Activated CD4-positive, alpha-beta T cell treated with anti-CD3 and anti-CD28 coated beads for 48 hours (primary cell): Measurements from ENCODE around the gene ATP2C2.
"Not testable (repeated sequence)": the region's sequence is repeated elsewhere in the genome, so short reads cannot be mapped to it uniquely, and the experiment has no call there.

Experiments
- DNase-seq: peaks from one replicate; pipeline ENCODE4 v3.0.0-alpha.2; 2020

Gene ATP2C2

DNA sequence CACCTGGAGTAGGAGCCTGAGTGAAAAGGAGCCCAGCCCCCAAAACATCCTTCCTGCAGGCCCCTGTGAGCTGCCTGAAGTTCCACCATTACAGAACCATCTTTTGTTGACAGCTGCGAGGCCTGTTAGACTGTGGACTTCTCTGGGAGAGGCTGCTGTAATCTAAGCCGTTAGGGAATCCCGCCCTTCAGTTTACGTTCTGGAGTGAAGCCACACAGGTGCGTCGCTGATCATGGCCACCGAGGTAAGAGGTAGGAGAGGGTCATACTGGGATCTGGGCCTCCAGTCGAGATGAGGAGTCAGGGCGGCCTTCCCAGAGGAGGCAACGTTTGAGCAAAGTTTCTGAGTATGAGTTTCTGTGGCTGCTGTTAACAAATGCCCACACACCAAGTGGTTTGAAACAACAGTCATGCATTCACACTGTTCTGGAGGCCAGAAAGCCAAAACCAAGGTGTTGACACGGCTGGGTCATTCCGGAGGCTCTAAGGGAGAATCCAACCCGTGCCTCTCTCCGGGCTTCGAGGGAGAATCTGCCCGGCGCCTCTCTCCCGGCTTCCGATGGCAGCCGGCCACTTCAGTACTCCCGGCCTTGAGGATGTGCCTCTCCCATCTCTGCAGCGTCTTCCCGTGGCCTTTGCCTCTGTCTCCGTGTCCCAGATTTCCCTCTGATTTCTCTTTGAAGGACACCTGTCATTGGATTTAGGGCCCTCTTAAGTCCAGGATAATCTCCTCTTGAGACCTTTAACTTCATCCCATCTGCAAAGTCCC, 26.6 kb upstream of the ATP2C2 start:
- DNase-seq = no peak

DNA sequence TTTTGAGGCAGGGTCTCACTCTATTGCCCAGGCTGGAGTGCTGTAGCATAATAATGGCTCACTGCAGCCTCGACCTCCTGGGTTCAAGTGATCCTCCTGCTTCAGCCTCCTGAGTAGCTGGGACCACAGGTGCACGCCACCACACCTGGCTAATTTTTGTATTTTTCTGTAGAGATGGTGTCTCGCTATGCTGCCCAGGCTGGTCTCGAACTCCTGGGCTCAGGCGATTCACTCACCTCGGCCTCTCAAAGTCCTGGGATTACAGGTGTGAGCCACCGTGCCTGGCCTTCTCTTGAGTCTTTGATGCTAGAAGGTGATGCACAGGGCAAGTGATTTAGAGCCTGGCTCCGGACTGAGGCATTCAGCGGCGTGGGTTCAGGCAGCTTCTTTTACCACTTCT, 24.5 kb upstream of the ATP2C2 start:
- DNase-seq = not testable (repeated sequence)

DNA sequence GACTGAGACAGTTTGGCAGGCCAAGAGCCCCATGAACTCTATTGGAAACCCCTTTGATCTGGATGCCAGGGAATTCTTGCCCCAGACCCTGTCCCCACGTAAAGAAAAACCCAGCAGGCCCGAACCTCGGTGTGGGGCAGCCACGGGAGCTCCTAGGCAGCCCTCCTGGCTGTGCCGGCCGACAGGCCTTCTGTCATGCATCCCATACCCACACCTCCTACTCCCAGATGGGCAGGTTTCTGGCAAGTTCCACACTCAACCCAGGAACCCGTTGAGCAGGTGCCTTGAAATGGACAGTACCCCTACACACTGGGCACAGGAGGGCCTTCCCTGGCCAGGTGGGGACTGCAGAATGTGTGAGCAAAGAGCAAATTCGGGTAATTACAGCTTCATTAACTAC, 23.6 kb upstream of the ATP2C2 start:
- no peak for DNase-seq

DNA sequence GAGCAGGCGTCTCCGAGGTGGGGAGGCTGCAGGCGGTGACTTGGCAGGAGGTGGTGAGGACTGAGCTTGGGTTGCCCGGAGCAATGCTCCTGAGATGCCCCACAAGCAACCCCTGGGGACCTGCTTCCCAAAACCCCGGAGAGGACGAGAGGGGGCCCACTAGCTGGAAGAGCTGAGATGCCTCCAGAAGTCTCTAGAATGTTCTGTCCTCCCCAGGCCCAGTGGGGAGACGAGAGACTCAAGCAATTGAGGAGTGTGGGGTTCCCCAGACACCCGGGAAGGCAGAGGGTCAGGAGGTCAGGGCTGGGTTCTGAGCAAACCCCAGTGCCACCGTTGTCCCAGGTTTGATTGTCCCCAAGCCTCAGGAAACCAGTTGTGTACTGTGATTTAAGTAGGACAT, 21.2 kb upstream of the ATP2C2 start:
- DNase-seq = no peak

DNA sequence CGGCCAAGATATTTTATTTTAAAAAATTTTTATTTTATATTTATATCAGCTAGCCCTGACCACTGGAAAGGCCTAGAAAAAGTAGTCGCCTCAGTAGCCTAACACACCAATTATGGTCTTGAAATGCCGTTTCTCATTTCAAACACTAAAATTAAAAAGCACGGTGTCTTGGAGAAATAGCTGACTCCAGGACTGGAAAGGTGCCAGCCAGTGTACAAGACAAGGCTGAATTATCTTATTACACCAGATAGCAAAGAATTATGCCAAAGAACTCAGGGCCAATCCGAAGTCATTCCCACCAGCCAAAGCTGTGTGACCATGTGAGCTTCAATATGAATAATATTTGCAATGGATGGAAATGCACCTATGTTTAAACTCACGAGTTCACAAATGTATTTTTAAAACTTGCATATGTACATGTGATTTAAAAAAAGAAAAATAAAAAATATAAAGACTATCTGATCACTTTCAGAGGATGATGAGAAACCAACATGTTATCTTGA, 19.9 kb upstream of the ATP2C2 start:
- no peak for DNase-seq

DNA sequence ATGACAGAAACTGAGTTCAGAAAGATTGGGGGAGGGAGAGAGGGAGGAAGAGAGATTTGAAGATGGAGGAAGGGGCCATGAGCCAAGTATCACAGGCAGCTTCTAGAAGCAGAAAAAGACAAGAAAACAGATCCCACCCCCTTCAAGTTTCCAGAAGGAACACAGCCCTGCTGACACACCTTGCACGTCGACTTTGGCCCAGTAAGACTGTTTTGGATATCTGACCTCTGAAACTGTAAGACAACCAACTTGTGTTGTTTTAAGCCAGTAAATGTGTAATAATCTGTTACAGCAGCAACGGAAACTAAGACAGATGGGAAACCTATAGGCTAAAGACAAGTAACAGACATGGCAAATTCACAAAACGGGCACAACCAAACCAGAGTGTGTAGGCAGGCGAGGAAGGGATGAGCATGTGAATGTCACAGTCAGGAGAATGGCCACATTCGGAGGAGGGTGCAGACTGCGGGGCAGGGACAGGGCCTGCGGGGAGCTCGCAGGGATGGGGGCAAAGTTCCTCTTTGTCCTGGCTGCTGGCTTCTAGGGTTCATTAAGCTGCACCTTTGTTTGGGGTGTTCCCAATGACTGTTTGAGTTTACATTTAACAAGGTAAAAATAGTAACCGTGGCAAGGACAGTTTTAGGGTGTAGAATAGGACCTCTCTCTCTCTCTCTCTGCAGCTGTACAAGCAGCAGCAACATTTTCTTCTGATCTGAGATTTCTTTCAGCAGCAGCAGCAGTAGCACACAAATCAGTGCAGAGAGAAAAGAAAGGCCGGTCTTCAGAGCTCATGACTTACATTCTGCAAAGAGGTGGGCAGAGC, 18.3 kb upstream of the ATP2C2 start:
- no peak for DNase-seq

DNA sequence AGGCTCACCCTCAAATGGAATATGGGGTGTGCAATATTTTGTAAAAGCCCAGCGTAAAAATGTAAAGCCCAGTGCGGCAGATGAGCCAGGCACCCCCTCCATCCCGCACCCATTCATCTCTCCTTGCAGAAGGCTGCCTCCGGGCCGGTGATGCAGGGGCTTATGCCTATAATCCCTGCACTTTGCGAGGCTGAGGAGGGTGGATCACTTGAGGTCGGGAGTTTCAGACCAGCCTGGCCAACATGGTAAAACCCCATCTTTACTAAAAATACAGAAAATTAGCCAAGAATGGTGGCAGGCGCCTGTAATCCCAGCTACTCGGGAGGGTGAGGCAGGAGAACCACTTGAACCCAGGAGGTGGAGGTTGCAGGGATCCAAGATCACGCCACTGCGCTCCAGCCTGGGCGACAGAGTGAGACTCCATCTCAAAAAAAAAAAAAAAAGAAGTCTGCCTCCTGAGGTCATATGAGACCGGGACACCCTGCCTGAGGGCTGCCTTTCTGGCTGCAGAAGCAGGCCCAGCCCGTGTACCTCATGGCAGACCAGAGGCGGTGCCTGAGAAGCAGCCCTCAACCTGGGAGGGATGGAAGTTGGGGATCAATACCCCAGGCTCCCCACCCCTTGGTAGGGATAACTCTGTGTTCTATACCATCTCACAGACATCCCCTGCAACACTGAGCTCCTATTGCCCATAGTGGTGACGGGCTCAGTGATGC, 17.5 kb upstream of the ATP2C2 start:
- DNase-seq = no peak

DNA sequence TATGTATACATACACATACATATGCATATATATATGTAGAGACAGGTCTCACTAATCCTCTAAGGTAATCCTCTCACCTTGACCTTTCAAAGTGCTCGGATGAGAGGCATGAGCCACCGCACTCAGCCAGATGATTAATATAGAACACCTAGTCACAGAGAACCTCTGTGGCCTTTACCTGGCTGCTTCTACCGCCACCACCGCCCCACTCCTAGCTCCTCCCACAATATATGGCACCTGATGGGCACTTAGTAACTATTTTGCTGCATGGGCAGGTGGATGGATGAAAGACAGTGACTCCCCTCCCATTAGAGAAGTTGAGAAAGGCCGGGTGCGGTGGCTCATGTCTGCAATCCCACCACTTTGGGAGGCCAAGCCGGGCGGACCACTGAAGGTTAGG, 16.7 kb upstream of the ATP2C2 start:
- DNase-seq = no peak

DNA sequence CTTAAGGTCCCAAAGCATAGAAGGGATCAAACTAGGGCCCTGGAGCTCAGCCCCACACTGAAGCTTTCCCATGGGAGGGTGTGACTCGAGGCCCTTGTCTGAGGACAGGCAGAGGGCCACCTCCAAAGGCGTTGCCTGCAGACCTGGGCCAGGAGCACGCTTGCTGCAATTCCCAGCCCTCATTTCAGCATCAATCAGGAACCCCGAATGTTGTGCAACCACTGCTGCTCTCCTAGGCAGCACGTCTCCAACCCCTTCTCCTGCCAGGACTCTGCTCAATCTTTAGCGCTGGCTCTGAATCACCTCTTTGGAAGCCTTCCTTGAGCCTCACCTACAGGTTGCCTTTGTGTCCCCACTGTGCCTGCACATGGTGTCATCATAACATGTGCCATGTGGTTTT, 14.0 kb upstream of the ATP2C2 start:
- no peak for DNase-seq

DNA sequence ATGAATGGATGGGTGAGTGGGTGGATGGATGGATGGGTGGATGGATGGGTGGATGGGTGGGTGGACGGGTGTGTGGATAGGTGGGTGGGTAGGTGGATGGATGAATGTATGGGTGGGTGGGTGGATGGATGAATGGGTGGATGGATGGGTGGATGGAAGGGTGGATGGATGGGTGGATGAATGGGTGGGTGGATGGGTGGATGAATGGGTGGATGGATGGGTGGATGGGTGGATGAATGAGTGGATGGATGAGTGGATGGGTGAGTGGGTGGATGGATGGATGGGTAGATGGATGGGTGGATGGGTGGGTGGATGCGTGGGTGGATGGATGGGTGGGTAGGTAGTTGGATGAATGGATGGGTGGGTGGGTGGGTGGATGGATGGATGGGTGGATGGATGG, 13.2 kb upstream of the ATP2C2 start:
- no peak for DNase-seq

DNA sequence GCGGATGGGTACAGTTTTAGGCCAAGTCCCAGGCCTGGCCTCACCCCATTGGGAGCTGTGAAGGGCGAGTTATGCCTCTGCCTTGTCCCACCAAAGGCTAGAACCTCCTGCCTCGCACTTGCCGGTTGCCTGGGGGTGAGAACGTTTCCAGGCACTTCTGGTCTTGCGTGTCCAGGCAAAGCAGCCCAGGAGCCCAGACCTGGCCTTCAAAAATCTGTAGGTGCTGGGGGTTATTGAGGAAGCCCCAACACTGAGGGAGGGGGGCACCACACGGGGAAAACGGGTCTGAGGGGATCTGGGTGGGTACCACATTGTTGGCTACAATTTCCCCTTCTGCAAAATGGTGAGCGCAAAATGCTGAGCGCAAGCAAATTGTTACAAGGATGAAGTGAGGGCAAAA, 12.2 kb upstream of the ATP2C2 start:
- DNase-seq = no peak

DNA sequence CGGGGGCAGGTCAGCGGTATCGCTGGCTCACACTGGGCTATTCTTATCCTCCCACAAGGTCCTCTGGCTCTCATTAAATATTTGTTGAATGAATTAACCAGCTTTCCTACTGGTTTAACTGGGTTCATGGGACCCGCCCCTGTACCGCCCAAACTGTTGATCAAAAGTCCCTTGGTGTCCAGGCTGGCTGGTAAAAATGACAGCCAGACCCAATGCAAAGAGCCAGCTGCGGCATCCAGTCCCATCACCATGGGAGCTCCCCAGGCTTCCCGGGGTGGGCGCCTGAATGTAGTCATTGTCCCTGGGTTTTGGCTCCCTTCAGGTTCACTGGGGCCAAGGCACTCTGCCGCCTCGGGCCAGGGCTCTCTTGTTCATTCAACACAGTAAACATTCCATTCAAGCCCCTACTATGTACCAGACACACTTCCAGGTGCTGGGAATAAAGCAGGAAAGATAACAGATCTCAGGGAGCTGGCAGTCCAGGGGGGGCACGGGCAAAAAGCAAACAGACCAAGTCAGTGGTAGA, 11.7 kb upstream of the ATP2C2 start:
- DNase-seq = no peak

DNA sequence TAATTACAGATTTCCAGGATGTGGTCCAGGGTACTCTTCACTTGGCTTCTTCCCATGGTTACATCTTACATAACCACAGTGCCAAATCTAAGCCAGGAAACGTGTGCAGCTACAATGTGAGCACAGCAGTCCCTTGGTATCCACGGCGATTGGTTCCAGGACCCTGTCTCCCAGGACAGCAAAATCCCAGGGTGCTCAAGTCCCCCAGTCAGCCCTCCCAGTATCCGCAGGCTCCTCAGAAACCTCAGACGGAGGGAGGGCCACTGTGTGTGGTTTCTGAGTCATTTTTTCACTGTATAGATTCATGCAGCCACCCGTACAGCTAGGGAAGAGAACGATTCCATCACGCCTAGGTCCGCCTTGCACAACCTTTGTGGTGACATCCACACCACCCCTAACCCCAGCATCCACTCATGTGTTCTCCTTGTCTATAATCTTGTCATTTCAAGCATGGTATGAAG, 11.1 kb upstream of the ATP2C2 start:
- peak; percentile 54 for DNase-seq

DNA sequence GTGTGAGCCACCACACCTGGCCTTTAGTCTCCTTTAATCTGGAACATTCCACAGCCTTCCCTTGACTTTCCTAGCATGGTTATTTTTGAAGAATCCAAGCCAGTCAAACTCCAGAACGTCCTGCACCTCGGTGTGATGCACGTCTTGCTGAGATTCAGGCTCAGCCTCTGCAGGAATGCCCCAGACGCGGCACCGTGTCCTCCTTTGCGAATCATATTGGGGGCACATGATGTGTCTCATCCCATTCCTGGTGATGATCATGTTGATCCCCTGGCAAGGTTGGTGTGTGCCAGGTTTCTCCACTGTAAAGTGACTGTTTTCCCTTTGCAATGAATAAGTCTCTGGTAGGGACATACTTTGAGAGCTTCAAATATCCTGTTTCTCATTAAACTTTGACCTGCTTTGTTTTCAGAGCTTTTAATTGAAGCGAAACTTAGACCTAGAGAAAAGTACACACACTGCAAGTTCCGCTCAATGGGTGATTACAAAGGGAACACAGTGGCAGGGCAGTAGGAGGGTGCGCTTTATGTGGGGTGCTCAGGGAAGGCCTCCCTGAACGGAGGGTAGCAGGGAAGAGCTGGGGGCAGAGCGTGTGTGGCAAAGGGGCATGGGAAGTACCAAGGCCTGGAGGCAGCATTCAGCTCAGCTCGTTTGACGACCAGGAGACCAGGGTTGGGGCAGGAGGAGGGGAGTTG, 9.6 kb upstream of the ATP2C2 start:
- no peak for DNase-seq

DNA sequence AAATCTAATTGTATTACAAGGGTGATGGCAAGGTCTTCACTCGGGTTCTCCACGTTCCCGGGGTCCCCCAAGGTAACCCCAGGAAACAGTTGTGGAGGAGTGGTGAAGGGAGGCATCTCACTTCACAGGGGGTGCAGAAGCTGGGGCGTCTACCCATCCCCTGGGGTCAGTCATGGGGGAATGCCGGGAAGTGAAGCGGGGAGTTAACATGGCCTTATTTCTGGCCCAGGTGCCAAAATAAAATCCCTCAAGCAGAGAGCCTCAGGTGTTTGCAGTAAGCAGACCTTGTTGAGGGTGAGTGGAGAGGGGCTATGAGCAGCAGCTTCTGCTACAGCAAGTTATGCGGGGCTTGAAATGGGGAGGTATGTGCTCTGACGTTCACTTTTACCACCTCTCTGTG, 9.0 kb upstream of the ATP2C2 start:
- no peak for DNase-seq

DNA sequence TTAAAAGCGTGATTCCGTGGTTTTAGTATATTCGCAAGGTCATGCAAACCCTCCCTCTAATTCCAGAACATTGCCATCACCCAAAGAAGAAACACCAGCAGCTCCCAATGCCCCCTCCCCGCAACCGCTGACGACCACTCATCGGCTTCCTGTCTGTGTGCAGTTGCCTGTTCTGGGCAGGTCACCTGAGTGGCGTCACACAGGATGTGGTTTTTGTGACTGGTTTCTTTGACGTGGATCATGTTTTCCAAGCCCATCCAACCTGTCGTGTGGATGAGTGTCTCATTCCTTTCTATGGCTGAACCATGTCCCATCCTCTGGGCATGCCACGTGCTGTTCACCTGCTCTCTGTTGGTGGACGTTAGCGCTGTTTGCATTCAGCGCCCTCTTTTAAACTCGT, 8.2 kb upstream of the ATP2C2 start:
- DNase-seq = peak; percentile 66

DNA sequence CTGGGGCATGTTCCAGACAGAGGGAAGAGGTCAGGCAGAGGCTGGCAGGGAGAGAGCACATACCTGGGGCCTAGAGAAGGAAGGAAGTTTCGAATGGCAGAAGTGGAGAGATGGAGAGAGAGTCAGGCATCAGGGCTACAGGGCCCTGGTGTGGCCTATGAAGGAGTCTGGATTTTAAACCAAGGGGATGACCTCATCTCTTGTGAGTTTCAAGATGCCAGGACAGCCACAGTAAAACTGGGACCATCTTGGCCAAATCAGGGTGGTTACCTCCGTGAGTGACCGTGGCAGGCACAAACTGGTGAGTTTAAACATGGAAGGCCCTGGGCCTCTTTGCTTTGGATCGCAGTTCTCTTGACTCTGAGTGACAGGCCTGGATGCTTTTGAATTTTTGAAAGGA, 7.6 kb upstream of the ATP2C2 start:
- no peak for DNase-seq

DNA sequence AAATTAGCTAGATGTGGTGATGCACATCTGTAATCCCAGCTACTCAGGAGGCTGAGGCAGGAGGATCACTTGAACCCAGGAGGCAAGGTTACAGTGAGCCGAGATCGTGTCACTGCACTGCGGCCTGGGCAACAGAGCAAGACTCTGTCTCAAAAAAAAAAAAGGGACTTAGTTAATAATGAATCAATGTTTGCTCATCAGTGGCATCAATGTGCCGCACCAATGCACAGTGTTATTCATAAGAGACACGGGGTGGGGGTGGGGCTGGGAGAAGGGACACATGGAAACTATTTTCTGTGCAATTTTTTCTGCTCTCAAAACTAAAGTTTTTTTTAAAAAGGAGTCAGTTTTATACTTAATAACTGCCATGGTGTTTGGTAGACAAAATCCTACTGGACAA, 6.8 kb upstream of the ATP2C2 start:
- DNase-seq = no peak

DNA sequence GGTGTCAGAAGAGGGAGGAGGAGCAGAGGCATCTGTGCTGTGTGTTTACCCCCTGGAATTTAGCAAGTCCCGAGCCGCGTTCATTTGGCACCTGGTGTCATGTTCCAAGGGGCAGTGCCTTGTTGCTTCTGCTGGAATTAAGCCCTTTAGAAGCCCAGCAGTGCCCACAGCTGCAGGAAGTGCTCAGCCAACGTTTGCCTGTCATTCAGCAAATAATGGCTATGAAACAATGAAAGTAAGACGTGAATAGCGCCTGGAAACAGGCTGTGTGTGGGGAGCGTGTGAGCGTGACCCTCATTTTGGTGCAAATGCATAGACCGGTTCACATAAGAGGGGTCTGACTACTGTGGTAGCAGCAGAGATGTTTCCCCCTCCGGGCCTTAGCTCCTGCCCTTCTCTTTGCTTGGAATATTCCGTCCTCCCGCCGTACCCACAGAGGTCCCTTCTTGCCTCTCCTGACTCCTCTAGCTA, 5.8 kb upstream of the ATP2C2 start:
- no peak for DNase-seq

DNA sequence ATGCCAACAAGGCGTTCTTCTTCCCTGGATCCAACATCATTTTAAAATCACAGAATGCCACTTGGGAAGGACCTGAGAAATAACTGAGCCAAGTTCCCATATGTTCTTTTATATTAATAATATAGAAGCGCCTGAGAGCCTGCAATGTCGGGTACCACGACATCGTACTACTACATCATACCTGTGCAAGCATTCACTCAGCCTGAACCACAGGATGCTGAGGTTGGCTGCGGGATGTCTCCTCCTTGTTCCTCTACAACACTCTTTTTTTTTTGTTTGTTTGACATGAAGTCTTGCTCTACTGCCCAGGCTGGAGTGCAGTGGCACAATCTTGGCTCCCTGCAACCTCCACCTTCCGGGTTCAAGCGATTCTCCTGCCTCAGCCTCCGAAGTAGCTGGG, 2.1 kb upstream of the ATP2C2 start:
- DNase-seq = no peak

DNA sequence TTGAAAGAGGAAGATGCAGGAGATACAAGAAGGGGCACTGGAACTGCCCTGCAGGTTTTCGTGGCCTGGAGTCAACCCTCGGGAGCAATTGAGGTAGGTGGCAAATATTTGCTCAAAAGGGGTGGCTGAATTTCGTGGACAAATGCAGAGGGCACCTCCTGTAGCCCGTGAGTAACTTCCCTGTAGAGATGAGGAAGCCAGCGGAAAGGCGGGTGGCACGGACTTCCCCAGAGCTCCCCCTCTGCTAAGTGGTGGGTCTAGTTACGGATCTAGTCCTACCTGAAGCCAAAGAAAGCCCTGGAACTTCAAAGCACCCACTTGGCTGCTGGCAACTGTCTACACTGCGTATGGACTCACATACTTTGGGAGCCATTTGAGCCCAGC, 1.0 kb upstream of the ATP2C2 start:
- no peak for DNase-seq

DNA sequence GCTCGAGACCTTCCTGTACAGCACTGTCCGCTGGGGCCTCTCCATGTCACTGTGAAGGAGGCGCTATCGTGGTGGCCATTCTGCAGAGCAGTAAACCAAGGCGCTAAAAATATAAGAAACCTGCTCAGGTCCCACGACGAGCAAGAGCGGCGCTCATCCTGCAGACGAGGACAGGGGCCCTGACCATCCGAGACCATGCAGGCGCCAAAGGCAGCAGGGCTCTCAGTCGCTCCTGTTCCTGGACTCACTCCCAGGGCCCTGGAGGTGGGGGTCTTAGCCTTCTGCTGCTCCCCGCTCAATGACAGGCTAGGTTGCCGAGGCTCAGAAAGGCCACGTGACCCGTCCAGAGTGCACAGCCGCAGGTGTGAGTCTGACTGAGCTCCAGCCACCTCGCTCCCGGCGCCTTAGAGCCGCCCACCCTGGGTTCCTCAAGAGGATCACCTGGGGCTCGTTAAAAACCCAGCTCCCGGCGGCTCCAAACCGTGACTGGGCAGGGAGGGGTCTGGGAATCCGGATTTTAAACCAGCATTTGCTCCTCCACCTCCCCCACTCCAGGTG, 509 bp upstream of the ATP2C2 start:
- no peak for DNase-seq
